GM21515 (cell line): ENCODE results near the gene NPIPA2.
"Not testable (repeated sequence)": the region's sequence is repeated elsewhere in the genome, so short reads cannot be mapped to it uniquely, and the experiment has no call there.

Experiments
- ATAC-seq: cut with Tn5 transposase; IDR thresholded peaks from one replicate; pipeline ENCODE4 v1.9.1; 2021; ENCODE audit not compliant: unreplicated experiment

The NPIPA2 gene

GRCh38 chr16:14742273-14743128, at the start of gene NPIPA2:
Gene NPIPA2, plus strand, starts transcription at chr16:14742533. Its CDS starts 5,533 bp downstream, at chr16:14748066.
- peak; percentile 96 for ATAC-seq

- not testable (repeated sequence) for ATAC-seq
Observed at GRCh38 chr16:14694129-14694528, 48.2 kb upstream of the NPIPA2 start, which contains the start of gene PLA2G10. Gene PLA2G10, minus strand, starts transcription at chr16:14694308. Its CDS starts 79 bp downstream, at chr16:14694229.

DNA sequence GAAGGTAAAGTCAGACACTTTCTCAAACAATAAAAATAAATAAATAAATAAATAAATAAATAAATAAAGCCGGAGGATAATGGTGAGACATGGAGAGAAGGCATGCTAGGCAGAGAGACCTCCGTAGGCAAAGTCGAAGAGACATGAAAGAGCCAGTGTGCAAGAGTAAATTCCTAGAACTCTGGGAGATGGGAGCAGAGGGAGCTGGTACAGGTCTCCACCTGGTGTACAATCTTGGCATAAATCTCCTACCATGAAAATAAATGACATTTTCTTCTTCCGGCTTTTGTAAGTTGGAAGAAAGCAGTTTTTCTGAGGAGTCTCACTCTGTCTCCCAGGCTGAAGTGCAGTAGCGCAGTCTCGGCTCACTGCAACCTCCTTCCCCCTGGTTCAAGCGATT, 40.5 kb upstream of the NPIPA2 start:
- ATAC-seq: not testable (repeated sequence)

DNA sequence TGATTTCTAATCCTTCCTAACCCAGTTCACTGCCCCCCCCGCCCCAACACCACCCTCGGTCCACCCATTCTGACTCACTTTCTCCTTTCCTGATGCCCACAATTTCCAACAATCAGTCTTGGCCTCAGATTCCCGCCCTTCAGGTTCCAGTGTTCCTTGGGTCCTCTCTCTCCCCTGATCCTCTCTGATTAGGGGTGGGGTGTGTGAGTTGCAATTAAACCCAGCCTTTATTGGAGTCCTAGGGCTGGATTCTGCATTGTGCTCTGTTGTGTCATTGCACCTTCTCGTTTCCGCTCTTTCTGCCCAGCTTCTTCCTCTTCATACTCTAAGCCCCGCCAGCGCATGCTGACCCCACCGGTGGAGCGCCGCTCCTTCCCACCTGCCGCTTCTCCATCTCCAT, 39.7 kb upstream of the NPIPA2 start:
- not testable (repeated sequence) for ATAC-seq

DNA sequence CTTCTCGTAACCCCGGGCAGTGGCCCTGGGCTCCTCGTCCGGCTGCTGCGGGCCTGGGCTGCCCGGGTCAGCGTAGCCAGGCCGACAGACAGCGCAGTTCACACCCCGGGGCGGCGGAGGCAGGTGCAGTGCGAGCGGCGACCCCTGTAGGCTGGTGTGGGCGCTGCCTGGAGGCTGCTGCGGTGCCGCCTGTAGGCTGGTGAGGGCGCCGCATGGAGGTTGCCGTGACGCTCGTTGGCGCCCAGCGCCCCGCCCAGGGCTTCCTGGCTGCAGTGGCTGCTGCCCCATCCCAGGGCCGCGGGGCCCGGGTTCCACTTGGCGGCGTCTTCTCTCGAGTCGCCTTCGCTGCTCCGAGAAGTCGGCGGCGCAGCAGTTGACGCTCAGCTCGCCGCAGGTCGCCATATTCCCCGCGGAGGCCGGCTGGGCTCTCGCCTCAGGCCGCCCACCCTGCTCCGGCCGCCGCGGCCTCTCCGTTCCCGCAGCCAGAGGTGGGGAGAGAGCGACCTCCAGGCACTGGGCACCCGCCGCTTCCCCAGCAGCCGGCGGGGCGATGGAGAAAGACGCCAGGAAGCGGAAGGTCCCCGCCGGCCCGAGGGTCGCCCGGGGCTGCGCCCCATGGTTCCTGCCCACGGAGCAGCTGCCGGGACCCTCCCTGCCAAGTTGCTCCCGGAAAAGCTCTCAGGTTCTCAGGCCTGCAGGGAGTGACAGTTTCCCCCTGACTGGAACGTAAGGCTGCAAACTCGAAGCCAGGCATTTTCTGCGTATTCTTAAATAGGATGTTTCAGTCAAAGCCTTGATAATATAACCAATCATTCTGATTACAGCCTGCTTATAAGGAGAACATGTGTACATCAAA, 38.9 kb upstream of the NPIPA2 start, which contains the start of gene NPIPA3:
TSS of gene NPIPA3 (plus strand) at position 256 of the 856 bp plus-strand sequence. CDS start 5,533 bp downstream, outside the sequence.
- peak; percentile 98 for ATAC-seq

DNA sequence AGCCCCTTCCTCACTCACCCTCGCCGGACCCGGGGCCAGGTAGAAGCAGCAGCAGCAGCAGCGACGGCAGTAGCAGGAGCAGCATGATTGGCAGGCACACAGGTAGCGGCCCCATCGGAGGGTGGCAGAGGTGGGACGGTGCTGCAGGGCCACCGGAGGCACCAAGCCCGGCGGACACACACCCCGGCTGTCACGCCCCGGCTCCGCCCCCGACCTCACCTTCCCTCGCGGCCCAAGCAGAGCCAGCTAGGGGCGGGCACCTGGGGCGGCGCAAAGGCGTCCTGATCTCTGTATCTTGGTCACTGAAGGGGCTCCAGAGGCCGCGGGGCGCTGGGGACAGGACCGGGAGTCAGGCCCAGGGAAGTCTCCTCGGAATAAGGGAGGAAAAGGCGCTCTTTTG, 9.1 kb upstream of the NPIPA2 start:
- ATAC-seq: not testable (repeated sequence)

- ATAC-seq: not testable (repeated sequence)
Observed at GRCh38 chr16:14740832-14741385, 1.4 kb upstream of the NPIPA2 start.

DNA sequence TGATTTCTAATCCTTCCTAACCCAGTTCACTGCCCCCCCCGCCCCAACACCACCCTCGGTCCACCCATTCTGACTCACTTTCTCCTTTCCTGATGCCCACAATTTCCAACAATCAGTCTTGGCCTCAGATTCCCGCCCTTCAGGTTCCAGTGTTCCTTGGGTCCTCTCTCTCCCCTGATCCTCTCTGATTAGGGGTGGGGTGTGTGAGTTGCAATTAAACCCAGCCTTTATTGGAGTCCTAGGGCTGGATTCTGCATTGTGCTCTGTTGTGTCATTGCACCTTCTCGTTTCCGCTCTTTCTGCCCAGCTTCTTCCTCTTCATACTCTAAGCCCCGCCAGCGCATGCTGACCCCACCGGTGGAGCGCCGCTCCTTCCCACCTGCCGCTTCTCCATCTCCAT, 539 bp upstream of the NPIPA2 start:
- ATAC-seq: not testable (repeated sequence)

GRCh38 chr16:14773654-14774053, 31.3 kb downstream of the NPIPA2 start:
- not testable (repeated sequence) for ATAC-seq

GRCh38 chr16:14775624-14776023, 33.3 kb downstream of the NPIPA2 start:
- ATAC-seq: not testable (repeated sequence)

DNA sequence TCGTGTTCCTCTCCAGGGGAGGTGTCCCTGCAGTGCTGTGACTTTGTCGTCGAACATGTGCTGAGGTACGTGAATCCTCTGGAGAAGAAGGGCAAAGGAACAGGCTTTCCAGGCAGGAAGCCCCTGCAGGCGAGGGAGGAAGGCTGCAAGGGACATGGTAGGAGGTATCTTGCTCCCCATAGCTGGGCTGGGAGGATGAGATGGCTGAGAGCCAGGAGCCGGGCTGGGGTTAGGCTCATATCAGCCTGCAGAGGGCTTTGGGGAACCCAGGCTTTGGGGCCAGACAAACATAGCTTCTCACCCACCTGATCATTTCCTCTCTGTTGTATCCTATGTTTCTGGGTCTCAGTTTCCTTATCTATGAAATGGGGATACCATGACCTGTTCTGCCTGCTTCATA, 34.4 kb downstream of the NPIPA2 start:
- ATAC-seq: not testable (repeated sequence)

- not testable (repeated sequence) for ATAC-seq
Observed at GRCh38 chr16:14779368-14779877, 37.1 kb downstream of the NPIPA2 start.

- ATAC-seq: not testable (repeated sequence)
Observed at GRCh38 chr16:14786180-14786579, 43.8 kb downstream of the NPIPA2 start.

DNA sequence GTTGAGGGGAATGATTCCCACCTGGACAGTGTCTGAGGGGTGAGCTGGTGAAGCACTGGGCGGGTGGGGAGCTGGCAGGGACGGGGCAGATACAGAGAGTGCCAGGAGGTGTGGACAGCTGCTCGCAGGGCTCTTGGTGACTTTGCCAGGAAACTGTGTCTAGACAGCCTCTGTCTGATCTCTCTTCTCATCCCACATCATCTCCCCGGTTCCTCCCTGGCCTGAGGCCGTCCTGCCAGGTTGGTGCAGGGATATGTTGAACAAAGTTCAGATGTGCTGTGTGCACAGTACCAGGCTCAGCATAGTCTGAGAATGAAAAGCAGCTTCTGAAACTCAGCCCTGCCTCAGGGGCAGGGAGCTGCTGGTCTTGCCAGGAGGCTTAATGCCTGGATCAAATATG, 47.2 kb downstream of the NPIPA2 start:
- not testable (repeated sequence) for ATAC-seq

DNA sequence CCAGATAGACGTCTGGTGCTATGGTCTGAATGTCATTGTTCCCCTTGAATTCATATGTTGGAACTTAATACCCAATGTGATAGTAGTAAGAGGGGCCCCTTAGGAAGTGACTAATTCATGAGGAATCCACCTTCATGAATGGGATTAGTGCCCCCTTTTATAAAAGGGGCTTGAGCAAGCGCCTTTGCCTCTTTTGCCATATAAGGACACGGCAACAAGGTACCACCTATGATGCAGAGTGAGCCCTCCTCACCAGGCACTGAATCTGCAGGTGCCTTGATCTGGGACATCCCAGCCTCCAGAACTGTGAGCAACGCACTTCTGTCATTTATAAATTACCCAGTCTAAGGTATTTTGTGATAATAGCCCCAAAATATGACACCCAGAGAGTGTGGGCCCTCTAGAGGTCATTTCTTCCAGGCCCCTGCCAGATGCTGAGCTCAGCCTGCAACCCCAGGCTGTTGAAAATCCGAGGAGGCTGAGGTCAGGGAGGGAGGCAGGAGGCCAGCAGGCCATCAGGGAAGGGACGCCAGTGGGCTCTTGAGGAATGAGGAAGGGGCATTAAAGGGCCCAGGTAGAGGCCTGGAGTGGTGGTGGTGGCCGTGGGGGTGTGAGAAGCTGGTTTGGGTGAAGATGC, 48.1 kb downstream of the NPIPA2 start:
- ATAC-seq: not testable (repeated sequence)

DNA sequence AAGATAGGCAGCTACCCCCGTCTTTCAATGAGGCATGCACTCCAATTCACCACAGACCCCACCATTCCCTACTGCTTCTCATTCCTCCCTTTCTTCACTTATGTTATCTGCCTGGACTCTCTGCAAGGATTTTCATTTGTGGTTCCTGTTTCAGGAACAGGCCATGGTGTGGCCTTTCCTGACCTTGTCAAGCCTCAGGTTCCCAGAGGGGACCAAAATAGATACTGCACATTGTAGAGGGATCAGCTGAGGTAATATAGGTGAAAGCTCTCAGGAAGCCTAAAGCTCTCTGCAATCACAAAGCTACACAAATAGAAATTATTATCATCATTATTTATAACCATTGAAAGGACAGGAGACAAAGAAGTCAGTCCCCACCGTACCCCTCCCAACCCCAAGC, 50.6 kb downstream of the NPIPA2 start:
- ATAC-seq: not testable (repeated sequence)

DNA sequence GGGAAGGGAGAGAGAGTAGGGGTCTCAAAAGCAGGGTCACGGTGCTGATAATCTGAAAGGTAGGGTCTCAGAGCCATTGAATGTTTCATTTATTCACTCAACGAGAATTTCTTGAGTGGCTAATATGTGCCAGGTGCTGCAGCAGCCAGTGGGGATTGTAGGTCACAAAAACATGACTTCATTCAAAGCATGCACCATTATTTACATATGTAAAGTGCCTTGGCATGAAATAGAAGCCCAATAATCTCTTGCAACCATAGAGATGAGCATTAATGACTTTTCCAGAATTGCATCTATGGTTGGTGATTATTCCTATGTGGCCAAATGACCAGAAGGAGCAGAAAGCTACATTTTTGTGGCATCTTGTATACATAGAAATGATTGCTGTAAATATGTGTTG, 55.2 kb downstream of the NPIPA2 start:
- not testable (repeated sequence) for ATAC-seq

DNA sequence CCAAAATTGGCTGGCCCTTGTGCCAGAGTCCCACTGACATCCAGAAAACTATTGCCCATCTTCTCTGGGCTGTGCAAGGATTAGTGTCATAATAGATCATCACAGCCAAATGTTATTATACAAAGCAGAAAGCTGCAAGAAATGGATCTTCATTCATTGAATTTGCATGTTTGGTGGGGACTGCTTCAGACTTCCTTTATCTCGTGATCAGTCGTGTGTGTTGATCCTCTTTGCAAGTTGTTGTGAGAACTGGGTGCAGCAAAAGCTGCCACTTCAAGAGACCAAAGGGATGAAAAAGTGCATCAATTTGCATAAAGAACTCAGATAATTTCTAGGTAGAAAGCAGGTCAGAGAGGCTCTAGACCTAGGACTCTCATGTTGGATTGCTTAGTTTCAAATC, 61.2 kb downstream of the NPIPA2 start:
- ATAC-seq: not testable (repeated sequence)

DNA sequence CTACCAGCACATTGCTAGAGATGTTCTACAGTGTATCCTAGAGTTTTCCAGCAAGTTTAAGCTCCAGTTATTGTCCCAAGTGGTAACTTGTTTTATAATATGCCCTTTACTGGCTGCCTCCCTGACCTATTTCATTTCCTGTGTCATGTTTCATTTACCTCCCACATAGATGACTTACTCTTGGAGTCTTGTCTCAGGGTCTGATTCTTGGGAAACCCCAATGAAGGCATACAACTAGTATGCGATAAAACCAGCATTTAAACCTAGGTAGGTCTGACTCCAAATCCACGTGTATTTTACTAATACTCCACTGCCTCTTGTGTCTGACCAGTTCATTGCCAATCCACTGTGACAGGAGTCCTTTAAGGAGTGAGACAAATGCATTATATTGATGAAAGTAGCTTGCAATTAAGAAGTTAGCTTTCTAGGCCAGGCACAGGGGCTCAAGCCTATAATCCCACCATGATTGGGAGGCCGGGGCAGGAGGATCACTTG, 64.9 kb downstream of the NPIPA2 start:
- ATAC-seq: not testable (repeated sequence)

- not testable (repeated sequence) for ATAC-seq
Observed at GRCh38 chr16:14813890-14814289, 71.6 kb downstream of the NPIPA2 start.
